Astrocyte (in vitro differentiated cells and primary cell): ENCODE data around the gene PDLIM7. TPM values are rescaled to one million over a fixed set of nuclear protein-coding genes. Genes with fewer than 3 reads are reported as not detected.

Source experiments
- DNase-seq: peaks from one replicate; pipeline ENCODE4 v3.0.0-alpha.2; 2010; ENCODE audit warnings: low read depth
- FAIRE-seq: peaks from 2 replicates; lab custom pipeline; 2011; peaks lifted over from hg19 to GRCh38; lab: Jason Lieb, UNC
- H2AFZ ChIP-seq: 2 replicates; pipeline ENCODE4 v1.6.0; 2012; ENCODE audit warnings: low read depth, low read length, inconsistent platforms
- H3K27ac ChIP-seq: 2 replicates; pipeline ENCODE4 v1.5.1; 2011; ENCODE audit warnings: low read depth, low read length, inconsistent platforms
- H3K27me3 ChIP-seq: 2 replicates; pipeline ENCODE4 v1.6.0; 2011; ENCODE audit warnings: low read length, inconsistent platforms; ENCODE audit not compliant: insufficient read depth
- H3K36me3 ChIP-seq: 2 replicates; pipeline ENCODE4 v1.5.1; 2011; ENCODE audit warnings: low read length, inconsistent platforms; ENCODE audit not compliant: insufficient read depth
- H3K4me1 ChIP-seq: 2 replicates; pipeline ENCODE4 v1.5.1; 2011; ENCODE audit warnings: low read length, inconsistent platforms; ENCODE audit not compliant: insufficient read depth
- H3K4me2 ChIP-seq: 2 replicates; pipeline ENCODE4 v1.6.0; 2012; ENCODE audit warnings: low read length, inconsistent platforms
- H3K4me3 ChIP-seq: 2 replicates; pipeline ENCODE4 v1.5.1; 2011; ENCODE audit warnings: low read depth, mild to moderate bottlenecking, low read length, inconsistent platforms; ENCODE audit not compliant: insufficient read depth
- H3K79me2 ChIP-seq: 2 replicates; pipeline ENCODE4 v1.6.0; 2012; ENCODE audit warnings: mild to moderate bottlenecking, low read length, inconsistent platforms; ENCODE audit not compliant: insufficient read depth
- H3K9ac ChIP-seq: 2 replicates; pipeline ENCODE4 v1.6.0; 2012; ENCODE audit warnings: mild to moderate bottlenecking, low read length, inconsistent platforms
- H3K9me3 ChIP-seq: 2 replicates; pipeline ENCODE4 v1.5.1; 2012; ENCODE audit warnings: low read depth, mild to moderate bottlenecking, low read length, inconsistent platforms; ENCODE audit not compliant: insufficient read depth
- H4K20me1 ChIP-seq: 2 replicates; pipeline ENCODE4 v1.6.0; 2012; ENCODE audit warnings: low read length, inconsistent platforms; ENCODE audit not compliant: insufficient read depth
- H3K27ac Mint-ChIP-seq: one replicate; pipeline ENCODE4 v1.8.0; 2021; ENCODE audit warnings: mild to moderate bottlenecking, mixed read lengths; ENCODE audit not compliant: unreplicated experiment
- H3K27me3 Mint-ChIP-seq: one replicate; pipeline ENCODE4 v1.8.0; 2021; ENCODE audit warnings: low read depth, mixed read lengths; ENCODE audit not compliant: unreplicated experiment
- H3K36me3 Mint-ChIP-seq: one replicate; pipeline ENCODE4 v1.8.0; 2021; ENCODE audit warnings: low read depth, mixed read lengths; ENCODE audit not compliant: unreplicated experiment
- H3K4me1 Mint-ChIP-seq: one replicate; pipeline ENCODE4 v1.8.0; 2021; ENCODE audit warnings: low read depth, mixed read lengths; ENCODE audit not compliant: unreplicated experiment
- H3K4me3 Mint-ChIP-seq: one replicate; pipeline ENCODE4 v1.8.0; 2021; ENCODE audit warnings: mild to moderate bottlenecking, moderate library complexity, mixed read lengths; ENCODE audit not compliant: unreplicated experiment
- H3K9me3 Mint-ChIP-seq: one replicate; pipeline ENCODE4 v1.8.0; 2021; ENCODE audit warnings: mild to moderate bottlenecking, mixed read lengths; ENCODE audit not compliant: unreplicated experiment
- CTCF ChIP-seq: IDR thresholded peaks from 2 replicates; pipeline ENCODE4 v1.5.1; 2011; ENCODE audit warnings: low read depth, mild to moderate bottlenecking, inconsistent platforms, low read length, moderate library complexity; ENCODE audit not compliant: insufficient read depth
- EZH2 ChIP-seq: IDR thresholded peaks from 2 replicates; pipeline ENCODE4 v1.6.1; 2012; ENCODE audit warnings: mild to moderate bottlenecking, low read length, inconsistent platforms; ENCODE audit not compliant: insufficient read depth
- total RNA-seq: library from RNA; stranded (reverse); gene quantifications from 2 replicates; pipeline ENCODE4 v1.2.1, GENCODE V29; 2021

The PDLIM7 gene
- total RNA-seq, 1 donor from 2014 or later, result 590 TPM

GRCh38 chr5:177439518-177440053 is 57.8 kb downstream of the PDLIM7 start:
- peaks cover 4% of the 10 kb centered on the region for H3K4me1 Mint-ChIP-seq
- Histone ChIP-seq H3K9me3 (no peaks in the 10 kb centered on the region), H2AFZ (no peak overlapping the region), H3K79me2 (no peaks in the 10 kb centered on the region), H4K20me1 (no peaks in the 10 kb centered on the region), H3K9ac (no peak overlapping the region), H3K4me1 (no peaks in the 10 kb centered on the region), H3K27me3 (no peaks in the 10 kb centered on the region), H3K27ac (no peak overlapping the region), H3K36me3 (peaks cover under 1% of the 10 kb centered on the region), H3K4me3 (no peak overlapping the region), H3K4me2 (no peak overlapping the region)
- FAIRE-seq (no peak), DNase-seq (no peak)
- H3K9me3 Mint-ChIP-seq, result peaks cover 1% of the 10 kb centered on the region
- TF ChIP-seq CTCF (no peak), EZH2 (no peak)
- no peak overlapping the region for H3K27ac Mint-ChIP-seq
- no peaks in the 10 kb centered on the region for H3K27me3 Mint-ChIP-seq
- peaks cover 21% of the 10 kb centered on the region for H3K36me3 Mint-ChIP-seq
- H3K4me3 Mint-ChIP-seq, result no peak overlapping the region

- FAIRE-seq, result no peak
- H3K36me3 Mint-ChIP-seq, result peaks cover 20% of the 10 kb centered on the region
- no peak overlapping the region for H3K4me3 ChIP-seq
Measured at GRCh38 chr5:177438468-177438867, 58.9 kb downstream of the PDLIM7 start.

More at GRCh38 chr5:177438468-177438867, 58.9 kb downstream of the PDLIM7 start:
- H4K20me1 ChIP-seq, result no peaks in the 10 kb centered on the region
- H3K27ac Mint-ChIP-seq, result no peak overlapping the region
- no peak overlapping the region for H3K4me2 ChIP-seq
- H3K27me3 Mint-ChIP-seq, result no peaks in the 10 kb centered on the region
- no peaks in the 10 kb centered on the region for H3K27me3 ChIP-seq
- DNase-seq, result no peak
- peaks cover 2% of the 10 kb centered on the region for H3K4me1 Mint-ChIP-seq
- no peak overlapping the region for H3K27ac ChIP-seq
- H3K79me2 ChIP-seq, result no peaks in the 10 kb centered on the region
- no peak overlapping the region for H2AFZ ChIP-seq
- H3K36me3 ChIP-seq, result peaks cover 4% of the 10 kb centered on the region
- TF ChIP-seq EZH2 (no peak), CTCF (no peak)
- no peaks in the 10 kb centered on the region for H3K9me3 ChIP-seq
- H3K4me1 ChIP-seq, result no peaks in the 10 kb centered on the region
- no peak overlapping the region for H3K9ac ChIP-seq
- H3K4me3 Mint-ChIP-seq, result no peak overlapping the region
- H3K9me3 Mint-ChIP-seq, result peaks cover 1% of the 10 kb centered on the region
